ENCODE measurements around the gene ZC2HC1B.

Gene ZC2HC1B

DNA sequence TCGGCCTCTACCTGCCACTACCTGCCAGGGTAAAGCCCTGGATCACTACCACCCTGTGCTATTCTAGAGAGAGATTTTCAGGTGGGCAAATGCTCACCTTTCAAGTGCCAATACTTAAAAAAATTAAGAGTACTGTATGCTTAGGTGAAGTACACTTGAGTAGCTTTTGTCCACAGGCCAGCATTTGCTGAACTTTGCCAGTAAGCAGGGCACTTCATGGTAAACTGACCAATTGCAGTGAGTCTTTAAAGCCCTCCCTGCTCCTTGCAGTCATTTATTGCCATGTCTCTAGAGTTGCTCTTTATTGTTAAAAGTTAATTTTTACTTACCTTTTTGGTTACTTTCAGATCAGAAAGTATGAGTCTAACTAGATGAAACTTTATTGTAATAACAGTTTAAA lies 85.3 kb downstream of the ZC2HC1B start:
- Histone ChIP-seq H3K9me2 (replicated peaks; ENCODE audit: control insufficient read depth, low read length) (no peaks in the 10 kb centered on the region), H4K20me1 (ENCODE audit: control insufficient read depth, insufficient read depth, low read depth, low read length) (no peaks in the 10 kb centered on the region), H3K27ac (ENCODE audit: low read depth, low read length) (no peak overlapping the region), H3K79me2 (ENCODE audit: control insufficient read depth, low read length) (no peaks in the 10 kb centered on the region), H3K4me2 (ENCODE audit: low read length) (no peak overlapping the region), H3K4me3 (ENCODE audit: low read length) (no peak overlapping the region), H3K36me3 (ENCODE audit: control insufficient read depth, low read length) (no peaks in the 10 kb centered on the region), H3K9me3 (ENCODE audit: control insufficient read depth, insufficient read depth, low read length) (no peaks in the 10 kb centered on the region), H3K4me1 (ENCODE audit: control insufficient read depth, low read length) (no peaks in the 10 kb centered on the region), H3K27me3 (ENCODE audit: control insufficient read depth, low read length) (no peaks in the 10 kb centered on the region), H3F3A (ENCODE audit: control insufficient read depth, insufficient read depth) (no peaks in the 10 kb centered on the region)
- TF ChIP-seq, protein P1, sequence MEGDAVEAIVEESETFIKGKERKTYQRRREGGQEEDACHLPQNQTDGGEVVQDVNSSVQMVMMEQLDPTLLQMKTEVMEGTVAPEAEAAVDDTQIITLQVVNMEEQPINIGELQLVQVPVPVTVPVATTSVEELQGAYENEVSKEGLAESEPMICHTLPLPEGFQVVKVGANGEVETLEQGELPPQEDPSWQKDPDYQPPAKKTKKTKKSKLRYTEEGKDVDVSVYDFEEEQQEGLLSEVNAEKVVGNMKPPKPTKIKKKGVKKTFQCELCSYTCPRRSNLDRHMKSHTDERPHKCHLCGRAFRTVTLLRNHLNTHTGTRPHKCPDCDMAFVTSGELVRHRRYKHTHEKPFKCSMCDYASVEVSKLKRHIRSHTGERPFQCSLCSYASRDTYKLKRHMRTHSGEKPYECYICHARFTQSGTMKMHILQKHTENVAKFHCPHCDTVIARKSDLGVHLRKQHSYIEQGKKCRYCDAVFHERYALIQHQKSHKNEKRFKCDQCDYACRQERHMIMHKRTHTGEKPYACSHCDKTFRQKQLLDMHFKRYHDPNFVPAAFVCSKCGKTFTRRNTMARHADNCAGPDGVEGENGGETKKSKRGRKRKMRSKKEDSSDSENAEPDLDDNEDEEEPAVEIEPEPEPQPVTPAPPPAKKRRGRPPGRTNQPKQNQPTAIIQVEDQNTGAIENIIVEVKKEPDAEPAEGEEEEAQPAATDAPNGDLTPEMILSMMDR (IDR thresholded peaks at IDR 0.05; ENCODE audit: low read depth, low read length, poor library complexity, severe bottlenecking), result no peak
- TF ChIP-seq EZH2phosphoT487 (IDR thresholded peaks at IDR 0.05; ENCODE audit: borderline replicate concordance, low read length), result no peak

DNA sequence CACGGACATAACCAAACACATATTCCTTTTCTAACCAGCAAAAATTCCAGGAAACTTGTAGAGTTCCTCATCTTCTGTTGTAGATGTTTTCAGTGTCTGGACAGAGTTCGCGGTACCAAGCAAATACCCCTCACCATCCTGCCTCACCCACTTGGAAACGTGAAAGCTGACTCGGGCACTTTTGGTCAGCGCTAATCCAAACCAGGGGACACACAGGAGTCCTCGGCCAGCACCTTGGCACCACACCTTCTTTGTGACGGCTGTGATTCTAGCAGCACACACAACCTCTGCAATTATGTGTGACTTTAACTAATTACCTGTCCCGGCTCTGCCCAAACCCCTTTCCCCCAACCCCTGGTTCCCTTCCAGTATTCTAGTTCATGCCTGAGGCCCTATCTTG lies 85.7 kb downstream of the ZC2HC1B start:
- no peak for TF ChIP-seq EZH2phosphoT487 (IDR thresholded peaks at IDR 0.05; ENCODE audit: borderline replicate concordance, low read length)
- TF ChIP-seq, protein P1 (IDR thresholded peaks at IDR 0.05; ENCODE audit: low read depth, low read length, poor library complexity, severe bottlenecking), result no peak
- no peaks in the 10 kb centered on the region for H3K36me3 ChIP-seq (ENCODE audit: control insufficient read depth, low read length)
- H3K79me2 ChIP-seq (ENCODE audit: control insufficient read depth, low read length), result no peaks in the 10 kb centered on the region
- no peak overlapping the region for H3K4me2 ChIP-seq (ENCODE audit: low read length)
- H3K4me1 ChIP-seq (ENCODE audit: control insufficient read depth, low read length), result no peaks in the 10 kb centered on the region
- no peaks in the 10 kb centered on the region for H3F3A ChIP-seq (ENCODE audit: control insufficient read depth, insufficient read depth)
- no peaks in the 10 kb centered on the region for H3K9me2 ChIP-seq (replicated peaks; ENCODE audit: control insufficient read depth, low read length)
- H4K20me1 ChIP-seq (ENCODE audit: control insufficient read depth, insufficient read depth, low read depth, low read length), result no peaks in the 10 kb centered on the region
- no peaks in the 10 kb centered on the region for H3K27me3 ChIP-seq (ENCODE audit: control insufficient read depth, low read length)
- no peak overlapping the region for H3K4me3 ChIP-seq (ENCODE audit: low read length)
- H3K9me3 ChIP-seq (ENCODE audit: control insufficient read depth, insufficient read depth, low read length), result no peaks in the 10 kb centered on the region
- H3K27ac ChIP-seq (ENCODE audit: low read depth, low read length), result no peak overlapping the region

DNA sequence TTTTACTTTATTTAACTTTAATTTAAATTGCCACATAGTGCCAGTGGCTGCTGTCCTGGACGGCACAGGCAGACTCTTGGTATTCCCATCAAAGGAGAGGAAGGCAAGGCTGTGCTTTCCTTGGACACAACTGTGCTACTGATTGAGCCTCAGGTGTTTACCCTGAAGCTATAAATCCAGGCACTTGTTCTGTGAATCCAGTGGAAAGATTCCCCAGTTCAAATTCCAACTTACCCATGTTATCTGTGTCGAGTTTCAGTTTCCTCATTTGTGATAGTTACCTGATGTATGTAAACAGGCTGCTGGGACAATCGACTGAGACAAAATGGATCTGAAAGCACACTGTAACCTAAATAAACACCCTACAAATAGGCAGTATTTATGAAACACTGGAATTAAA lies 86.6 kb downstream of the ZC2HC1B start:
- Histone ChIP-seq H3K27ac (ENCODE audit: low read depth, low read length) (no peak overlapping the region), H3K27me3 (ENCODE audit: control insufficient read depth, low read length) (no peaks in the 10 kb centered on the region)
- TF ChIP-seq, protein P1 (IDR thresholded peaks at IDR 0.05; ENCODE audit: low read depth, low read length, poor library complexity, severe bottlenecking), result no peak
- TF ChIP-seq EZH2phosphoT487 (IDR thresholded peaks at IDR 0.05; ENCODE audit: borderline replicate concordance, low read length), result no peak

More for the DNA sequence above, 86.6 kb downstream of the ZC2HC1B start:
- no peaks in the 10 kb centered on the region for H4K20me1 ChIP-seq (ENCODE audit: control insufficient read depth, insufficient read depth, low read depth, low read length)
- H3K4me1 ChIP-seq (ENCODE audit: control insufficient read depth, low read length), result no peaks in the 10 kb centered on the region
- no peaks in the 10 kb centered on the region for H3K79me2 ChIP-seq (ENCODE audit: control insufficient read depth, low read length)
- no peak overlapping the region for H3K4me2 ChIP-seq (ENCODE audit: low read length)
- H3K9me3 ChIP-seq (ENCODE audit: control insufficient read depth, insufficient read depth, low read length), result no peaks in the 10 kb centered on the region
- no peaks in the 10 kb centered on the region for H3F3A ChIP-seq (ENCODE audit: control insufficient read depth, insufficient read depth)
- H3K9me2 ChIP-seq (replicated peaks; ENCODE audit: control insufficient read depth, low read length), result no peaks in the 10 kb centered on the region
- H3K4me3 ChIP-seq (ENCODE audit: low read length), result no peak overlapping the region
- H3K36me3 ChIP-seq (ENCODE audit: control insufficient read depth, low read length), result no peaks in the 10 kb centered on the region

Measured in DOHH2 (cell line).